Memory B cell (primary cell): ENCODE results near the gene CD48.
"Not testable (repeated sequence)": the region's sequence is repeated elsewhere in the genome, so short reads cannot be mapped to it uniquely, and the experiment has no call there.

ENCODE experiments used
- ATAC-seq: fragments of 150-1000 bp; cut with Tn5 transposase; 2 replicates; pipeline ENCODE4 v1.10.0; 2021; ENCODE audit warnings: low read depth, mild to moderate bottlenecking, moderate library complexity
- DNase-seq, 2 donors: peaks; one replicate each; pipeline ENCODE4 v3.0.0; 2022; ENCODE audit warnings: low spot score in 2 of 2
- H3K27ac Mint-ChIP-seq: one replicate; pipeline ENCODE4 v1.8.0; 2022; ENCODE audit warnings: mild to moderate bottlenecking, moderate library complexity, mixed read lengths
- H3K27me3 Mint-ChIP-seq: one replicate; pipeline ENCODE4 v1.8.0; 2022; ENCODE audit warnings: mixed read lengths
- H3K36me3 Mint-ChIP-seq: one replicate; pipeline ENCODE4 v1.8.0; 2022; ENCODE audit warnings: mild to moderate bottlenecking, mixed read lengths
- H3K4me1 Mint-ChIP-seq: one replicate; pipeline ENCODE4 v1.8.0; 2022; ENCODE audit warnings: mixed read lengths
- H3K4me3 Mint-ChIP-seq: one replicate; pipeline ENCODE4 v1.8.0; 2022; ENCODE audit warnings: mild to moderate bottlenecking, moderate library complexity, mixed read lengths
- H3K9me3 Mint-ChIP-seq: one replicate; pipeline ENCODE4 v1.8.0; 2022; ENCODE audit warnings: mixed read lengths

The CD48 gene

GRCh38 chr1:160652065-160652641 is 59.5 kb downstream of the CD48 start:
- not testable (repeated sequence) for H3K9me3 Mint-ChIP-seq, DNase-seq, ATAC-seq, H3K36me3 Mint-ChIP-seq, H3K27me3 Mint-ChIP-seq
- peaks cover 61% of the 10 kb centered on the region for H3K4me1 Mint-ChIP-seq
- H3K4me3 Mint-ChIP-seq: peak overlapping the region; percentile 71
- H3K27ac Mint-ChIP-seq: peak overlapping the region; percentile 77

- Mint-ChIP-seq H3K27ac (peak overlapping the region; percentile 77), H3K4me3 (no peak overlapping the region), H3K27me3 (no peaks in the 10 kb centered on the region), H3K9me3 (no peaks in the 10 kb centered on the region), H3K4me1 (peaks cover 63% of the 10 kb centered on the region), H3K36me3 (no peaks in the 10 kb centered on the region)
- no peak for DNase-seq
- ATAC-seq: no peak
Observed at GRCh38 chr1:160651433-160652064, 60.1 kb downstream of the CD48 start.

DNA sequence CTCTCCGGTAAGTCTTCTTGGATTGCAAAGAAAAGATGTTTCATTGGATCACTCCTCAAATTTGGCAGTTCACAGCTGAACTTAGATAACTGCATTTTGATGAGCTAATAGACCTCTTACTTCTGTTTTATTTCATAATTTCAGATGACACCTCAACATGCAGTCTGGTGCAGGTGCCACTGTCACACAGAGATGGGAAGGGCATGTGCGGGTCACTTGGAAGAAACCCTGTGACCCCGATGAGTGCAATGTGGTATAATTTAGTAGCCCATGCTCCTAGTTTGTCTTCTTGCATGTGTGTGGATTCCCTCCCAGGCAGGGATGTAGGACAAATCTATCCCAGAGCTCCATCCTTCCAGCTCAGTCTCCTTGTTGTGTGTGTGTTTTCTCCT is 64.3 kb downstream of the CD48 start:
- Mint-ChIP-seq H3K27ac (peak overlapping the region; percentile 74), H3K27me3 (no peaks in the 10 kb centered on the region), H3K9me3 (no peaks in the 10 kb centered on the region), H3K36me3 (no peaks in the 10 kb centered on the region), H3K4me1 (peaks cover 53% of the 10 kb centered on the region), H3K4me3 (peak overlapping the region; percentile 82)
- ATAC-seq: peak; percentile 42
- DNase-seq: no peak

- no peaks in the 10 kb centered on the region for H3K27me3 Mint-ChIP-seq
- H3K4me3 Mint-ChIP-seq: peak within 1 kb of the TSS; percentile 82
- peaks cover 52% of the 10 kb centered on the region for H3K4me1 Mint-ChIP-seq
- no peaks in the 10 kb centered on the region for H3K36me3 Mint-ChIP-seq
- H3K27ac Mint-ChIP-seq: peak within 1 kb of the TSS; percentile 74
- DNase-seq (no peak), ATAC-seq (peak; percentile 83)
- no peaks in the 10 kb centered on the region for H3K9me3 Mint-ChIP-seq
Observed at GRCh38 chr1:160646711-160647328, 64.8 kb downstream of the CD48 start, which contains the start of gene SLAMF1. Gene SLAMF1, minus strand, starts transcription at chr1:160647044. Its CDS starts 99 bp downstream, at chr1:160646945.

GRCh38 chr1:160646180-160646579 is 65.4 kb downstream of the CD48 start:
- Mint-ChIP-seq H3K4me3 (peak overlapping the region; percentile 82), H3K27me3 (no peaks in the 10 kb centered on the region), H3K27ac (peak overlapping the region; percentile 74), H3K4me1 (peaks cover 50% of the 10 kb centered on the region), H3K36me3 (no peaks in the 10 kb centered on the region), H3K9me3 (no peaks in the 10 kb centered on the region)
- no peak for DNase-seq
- ATAC-seq: no peak

DNA sequence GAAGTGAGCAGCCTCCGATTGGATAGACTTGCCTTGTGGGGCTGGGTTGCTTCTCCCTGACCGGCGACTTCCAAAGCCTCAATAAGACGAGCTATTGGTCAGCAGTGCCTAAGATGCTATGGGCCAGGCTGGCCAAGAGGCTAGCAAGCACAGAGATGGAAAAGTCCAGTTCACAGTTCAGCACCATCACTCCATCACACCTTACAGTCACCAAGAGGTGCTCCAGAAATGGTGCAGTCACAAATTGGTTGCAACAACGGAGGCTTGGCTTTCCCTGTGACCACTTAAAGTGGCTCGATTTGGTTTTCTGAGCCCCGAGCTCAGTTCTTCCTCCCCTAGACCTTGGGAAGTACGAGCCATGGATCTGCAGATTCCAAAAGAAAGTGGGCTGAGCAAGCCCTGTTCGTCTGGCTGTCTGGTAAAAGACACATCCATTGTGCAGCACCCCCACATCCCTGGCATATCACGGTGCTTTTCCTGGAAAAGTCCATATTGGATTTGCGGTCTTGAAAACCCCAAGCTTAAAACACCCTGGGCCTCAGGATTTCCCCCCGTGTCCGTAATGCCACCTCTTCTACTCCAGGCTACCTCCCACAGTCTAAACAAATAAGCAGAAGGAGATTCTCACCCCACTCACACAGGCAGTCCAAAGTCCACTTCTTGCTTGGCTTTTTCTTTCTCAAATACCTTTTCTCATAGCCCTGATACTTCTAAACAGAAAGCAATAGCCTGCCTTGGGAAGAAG is 66.1 kb downstream of the CD48 start:
- H3K27ac Mint-ChIP-seq: peak overlapping the region; percentile 74
- H3K4me3 Mint-ChIP-seq: peak overlapping the region; percentile 82
- peaks cover 51% of the 10 kb centered on the region for H3K4me1 Mint-ChIP-seq
- H3K9me3 Mint-ChIP-seq: no peaks in the 10 kb centered on the region
- ATAC-seq (no peak), DNase-seq (no peak)
- no peaks in the 10 kb centered on the region for H3K36me3 Mint-ChIP-seq
- no peaks in the 10 kb centered on the region for H3K27me3 Mint-ChIP-seq

- H3K27me3 Mint-ChIP-seq: no peaks in the 10 kb centered on the region
- H3K4me3 Mint-ChIP-seq: peak overlapping the region; percentile 82
- no peak for ATAC-seq
- peaks cover 58% of the 10 kb centered on the region for H3K4me1 Mint-ChIP-seq
- DNase-seq: no peak
- H3K27ac Mint-ChIP-seq: peak overlapping the region; percentile 33
- peaks cover 4% of the 10 kb centered on the region for H3K36me3 Mint-ChIP-seq
- H3K9me3 Mint-ChIP-seq: no peaks in the 10 kb centered on the region
Observed at GRCh38 chr1:160644399-160644798, 67.2 kb downstream of the CD48 start.

DNA sequence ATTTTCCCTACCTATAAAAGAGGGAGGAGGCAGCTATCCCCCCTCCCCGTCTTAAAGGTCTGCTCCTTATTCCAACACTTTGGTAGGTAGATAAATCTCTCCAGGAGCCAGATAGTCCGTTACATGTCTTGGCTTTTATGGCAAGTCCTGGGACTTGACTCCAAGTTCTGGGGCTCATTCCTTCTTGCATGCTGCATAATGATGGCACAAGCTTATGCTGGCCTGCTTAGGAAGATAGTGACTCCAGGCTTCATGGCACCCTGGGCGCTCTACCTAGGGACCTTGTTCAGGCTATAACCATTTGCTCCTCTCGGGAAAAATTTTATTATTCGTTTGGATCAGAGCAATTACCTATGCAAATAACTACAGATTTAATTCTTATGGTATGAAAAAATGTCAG is 68.5 kb downstream of the CD48 start:
- H3K4me1 Mint-ChIP-seq: peaks cover 62% of the 10 kb centered on the region
- no peak overlapping the region for H3K4me3 Mint-ChIP-seq
- H3K27ac Mint-ChIP-seq: no peak overlapping the region
- peaks cover 4% of the 10 kb centered on the region for H3K36me3 Mint-ChIP-seq
- no peak for ATAC-seq
- H3K27me3 Mint-ChIP-seq: no peaks in the 10 kb centered on the region
- DNase-seq: no peak
- H3K9me3 Mint-ChIP-seq: no peaks in the 10 kb centered on the region

DNA sequence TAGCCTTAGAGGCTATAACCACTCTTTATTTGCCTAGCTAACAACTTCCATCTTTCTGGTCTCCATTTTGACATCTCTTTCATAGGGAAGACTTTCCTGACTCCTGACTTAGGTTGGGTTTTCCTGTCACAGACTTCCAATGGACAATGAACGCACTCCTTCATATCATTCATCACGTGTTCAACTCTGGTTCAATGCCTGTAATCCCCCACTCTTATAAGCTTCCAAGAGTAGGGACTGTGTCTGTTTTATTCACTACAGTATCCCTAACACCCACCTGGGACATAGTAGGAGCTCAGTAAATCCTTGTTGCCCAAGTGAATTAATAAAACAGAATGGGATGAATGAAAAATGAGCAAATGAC is 69.4 kb downstream of the CD48 start:
- peaks cover 60% of the 10 kb centered on the region for H3K4me1 Mint-ChIP-seq
- ATAC-seq: no peak
- H3K27ac Mint-ChIP-seq: peak overlapping the region; percentile 90
- peaks cover 4% of the 10 kb centered on the region for H3K36me3 Mint-ChIP-seq
- peak overlapping the region; percentile 22 for H3K4me3 Mint-ChIP-seq
- H3K27me3 Mint-ChIP-seq: no peaks in the 10 kb centered on the region
- no peaks in the 10 kb centered on the region for H3K9me3 Mint-ChIP-seq
- DNase-seq: no peak

DNA sequence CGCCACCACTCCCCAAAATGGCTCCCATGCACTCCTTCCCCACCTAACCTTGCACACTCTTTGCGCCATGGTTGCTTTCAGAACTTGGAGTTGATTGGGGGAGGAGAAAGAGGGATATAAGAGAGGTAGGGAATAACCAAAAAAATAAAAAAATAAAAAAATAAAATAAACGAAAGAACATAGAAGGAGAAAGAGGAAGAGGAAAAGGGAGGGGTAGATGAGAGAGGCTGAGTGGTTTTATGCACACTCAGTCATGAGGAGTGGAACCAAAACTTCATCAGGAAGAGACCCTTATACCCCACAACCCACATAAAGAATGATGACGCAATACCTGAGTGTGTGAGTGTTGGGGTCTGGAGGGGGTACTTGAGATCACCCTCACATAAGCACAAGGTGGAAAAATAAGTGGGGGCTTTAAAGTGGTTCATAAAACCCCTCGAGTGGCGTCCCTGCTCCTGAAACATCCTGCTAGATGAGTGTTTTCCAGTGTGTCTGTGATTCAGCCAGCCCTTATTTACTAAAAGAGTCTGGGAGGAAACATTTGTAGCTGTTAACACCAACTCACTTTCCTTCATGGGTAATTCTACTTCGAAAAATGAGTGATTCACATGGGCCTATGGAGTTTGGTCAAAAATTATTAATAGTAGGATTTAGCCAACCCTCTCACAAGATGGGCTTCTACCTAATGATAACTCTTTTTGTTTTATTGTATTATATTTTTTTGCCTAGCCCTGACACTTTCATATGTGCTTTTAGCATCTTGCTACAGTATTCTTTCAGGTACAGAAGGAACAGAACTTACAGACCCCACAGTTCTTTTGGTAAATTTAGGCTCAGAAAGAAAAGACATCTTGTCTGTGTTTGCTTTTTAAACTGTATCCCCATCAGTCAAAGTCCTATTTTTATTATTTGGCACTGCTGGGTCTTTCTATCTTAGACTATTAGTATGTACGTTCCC is 70.0 kb downstream of the CD48 start:
- H3K27me3 Mint-ChIP-seq: no peaks in the 10 kb centered on the region
- no peak for DNase-seq
- ATAC-seq: peak; percentile 74
- peaks cover 4% of the 10 kb centered on the region for H3K36me3 Mint-ChIP-seq
- H3K4me1 Mint-ChIP-seq: peaks cover 57% of the 10 kb centered on the region
- no peaks in the 10 kb centered on the region for H3K9me3 Mint-ChIP-seq
- H3K4me3 Mint-ChIP-seq: peak overlapping the region; percentile 71
- peak overlapping the region; percentile 90 for H3K27ac Mint-ChIP-seq

DNA sequence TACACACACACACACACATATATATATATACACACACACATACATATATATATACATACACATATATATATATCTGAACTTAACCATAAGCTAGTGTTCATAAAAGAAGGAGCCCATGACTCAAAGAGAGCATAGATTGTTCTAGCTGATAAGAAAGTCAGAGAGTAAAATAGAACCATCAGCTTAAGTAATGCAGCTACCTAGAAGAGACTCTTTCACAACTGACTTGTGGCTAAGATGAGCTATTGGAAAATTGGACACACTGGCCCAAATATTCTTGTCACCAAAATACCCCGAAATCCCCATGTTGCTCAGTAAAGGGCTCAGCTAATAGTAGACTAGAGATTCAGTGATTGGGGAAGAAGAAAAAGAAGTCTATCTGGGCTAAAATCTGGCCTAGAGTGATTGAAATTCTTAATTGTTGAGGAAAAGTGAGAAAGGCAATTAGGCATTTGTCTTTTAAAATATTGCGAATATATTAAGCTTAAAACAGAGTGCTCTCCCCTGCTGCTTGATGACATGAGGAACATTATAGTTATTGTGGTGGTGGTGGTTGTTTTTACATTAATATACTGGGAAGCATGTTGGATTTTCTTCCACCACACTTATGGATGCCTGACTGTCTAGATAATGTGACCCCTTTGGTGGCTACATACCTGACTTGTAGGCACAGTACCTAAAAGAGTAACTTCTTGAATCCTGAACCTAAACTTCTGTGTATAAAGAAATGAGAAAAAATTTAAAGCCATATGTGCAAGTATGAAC is 71.1 kb downstream of the CD48 start:
- no peaks in the 10 kb centered on the region for H3K9me3 Mint-ChIP-seq
- DNase-seq (no peak), ATAC-seq (no peak)
- no peaks in the 10 kb centered on the region for H3K27me3 Mint-ChIP-seq
- peak overlapping the region; percentile 90 for H3K27ac Mint-ChIP-seq
- H3K36me3 Mint-ChIP-seq: peaks cover 6% of the 10 kb centered on the region
- peaks cover 51% of the 10 kb centered on the region for H3K4me1 Mint-ChIP-seq
- peak overlapping the region; percentile 43 for H3K4me3 Mint-ChIP-seq

DNA sequence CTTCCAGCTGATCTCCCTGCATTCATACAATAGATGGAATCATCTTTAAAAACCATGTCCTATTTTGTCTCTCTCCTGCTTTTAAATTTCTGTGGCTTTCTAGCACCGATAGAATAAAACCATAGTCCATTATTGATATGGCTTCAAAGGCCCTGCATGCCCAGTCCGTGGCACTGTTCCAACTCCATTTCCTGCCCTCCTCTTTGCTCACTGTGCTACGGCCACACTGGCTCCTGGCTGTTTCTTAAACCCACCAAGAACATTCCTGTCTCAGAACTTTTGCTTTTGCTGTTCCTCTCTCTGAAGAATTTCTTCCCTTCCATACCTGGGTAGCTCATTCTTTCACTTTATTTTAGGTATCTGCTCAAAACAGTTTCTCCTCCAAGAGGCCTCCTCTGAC is 72.0 kb downstream of the CD48 start:
- DNase-seq: no peak
- H3K27ac Mint-ChIP-seq: peak overlapping the region; percentile 66
- peak overlapping the region; percentile 31 for H3K4me3 Mint-ChIP-seq
- no peaks in the 10 kb centered on the region for H3K9me3 Mint-ChIP-seq
- no peaks in the 10 kb centered on the region for H3K27me3 Mint-ChIP-seq
- peaks cover 8% of the 10 kb centered on the region for H3K36me3 Mint-ChIP-seq
- peaks cover 50% of the 10 kb centered on the region for H3K4me1 Mint-ChIP-seq
- no peak for ATAC-seq

- no peak for DNase-seq
- peaks cover 10% of the 10 kb centered on the region for H3K36me3 Mint-ChIP-seq
- no peak overlapping the region for H3K4me3 Mint-ChIP-seq
- H3K4me1 Mint-ChIP-seq: peaks cover 50% of the 10 kb centered on the region
- H3K9me3 Mint-ChIP-seq: no peaks in the 10 kb centered on the region
- no peaks in the 10 kb centered on the region for H3K27me3 Mint-ChIP-seq
- ATAC-seq: no peak
- H3K27ac Mint-ChIP-seq: peak overlapping the region; percentile 81
Observed at GRCh38 chr1:160638926-160639325, 72.7 kb downstream of the CD48 start.
